H1 (cell line): ENCODE data around the gene OXLD1.

ENCODE experiments used
- BRCA1 ChIP-seq: IDR thresholded peaks from 2 replicates; pipeline ENCODE4 v1.6.1; 2012; ENCODE audit warnings: low read depth, low read length, improper control_type of control experiment
- EP300 ChIP-seq, 2 experiments: IDR thresholded peaks; 1 replicate in 1 of 2; 2 replicates in 1 of 2; pipeline ENCODE4 v1.6.1; 2011 to 2012; ENCODE audit warnings: low read depth in 2 of 2, low read length in 2 of 2, mild to moderate bottlenecking in 2 of 2, borderline replicate concordance in 1 of 2, inconsistent platforms in 1 of 2, moderate library complexity in 1 of 2
- EZH2 ChIP-seq: fragments of 200-600 bp; sonication (generic); IDR thresholded peaks from 2 replicates; pipeline ENCODE4 v1.7.1; 2012; ENCODE audit warnings: low read depth, mild to moderate bottlenecking, moderate library complexity, low read length, inconsistent platforms; ENCODE audit not compliant: severe bottlenecking
- MAFK ChIP-seq: IDR thresholded peaks from 2 replicates; pipeline ENCODE4 v1.6.1; 2012; ENCODE audit warnings: low read depth, mild to moderate bottlenecking, improper control_type of control experiment, low read length
- MAX ChIP-seq: IDR thresholded peaks from 2 replicates; pipeline ENCODE4 v1.6.1; 2012; ENCODE audit warnings: inconsistent platforms
- TF ChIP-seq, protein P1 (sequence below), 3 experiments: IDR thresholded peaks; 1 replicate in 2 of 3; 2 replicates in 1 of 3; pipeline versions ENCODE4 v1.5.1 to v1.6.1; 2011; ENCODE audit warnings: low read length in 3 of 3, mild to moderate bottlenecking in 3 of 3, inconsistent platforms in 2 of 3, low read depth in 1 of 3, moderate library complexity in 1 of 3; ENCODE audit not compliant: insufficient read depth in 1 of 3; ENCODE audit errors: control extremely low read depth in 1 of 3

- TF ChIP-seq MAFK (no peak), EP300 (IDR thresholded peaks at IDR 0.05; ENCODE audit: borderline replicate concordance in 1 of 2, low read depth in 2 of 2, low read length in 2 of 2) (no peak), EZH2 (no peak), MAX (no peak), BRCA1 (no peak)
- TF ChIP-seq, protein P1, sequence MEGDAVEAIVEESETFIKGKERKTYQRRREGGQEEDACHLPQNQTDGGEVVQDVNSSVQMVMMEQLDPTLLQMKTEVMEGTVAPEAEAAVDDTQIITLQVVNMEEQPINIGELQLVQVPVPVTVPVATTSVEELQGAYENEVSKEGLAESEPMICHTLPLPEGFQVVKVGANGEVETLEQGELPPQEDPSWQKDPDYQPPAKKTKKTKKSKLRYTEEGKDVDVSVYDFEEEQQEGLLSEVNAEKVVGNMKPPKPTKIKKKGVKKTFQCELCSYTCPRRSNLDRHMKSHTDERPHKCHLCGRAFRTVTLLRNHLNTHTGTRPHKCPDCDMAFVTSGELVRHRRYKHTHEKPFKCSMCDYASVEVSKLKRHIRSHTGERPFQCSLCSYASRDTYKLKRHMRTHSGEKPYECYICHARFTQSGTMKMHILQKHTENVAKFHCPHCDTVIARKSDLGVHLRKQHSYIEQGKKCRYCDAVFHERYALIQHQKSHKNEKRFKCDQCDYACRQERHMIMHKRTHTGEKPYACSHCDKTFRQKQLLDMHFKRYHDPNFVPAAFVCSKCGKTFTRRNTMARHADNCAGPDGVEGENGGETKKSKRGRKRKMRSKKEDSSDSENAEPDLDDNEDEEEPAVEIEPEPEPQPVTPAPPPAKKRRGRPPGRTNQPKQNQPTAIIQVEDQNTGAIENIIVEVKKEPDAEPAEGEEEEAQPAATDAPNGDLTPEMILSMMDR (IDR thresholded peaks at IDR 0.05; ENCODE audit: control extremely low read depth in 1 of 3, insufficient read depth in 1 of 3, low read depth in 1 of 3, low read length in 3 of 3): no peak
Observed at GRCh38 chr17:81648013-81648706, 18.2 kb downstream of the OXLD1 start.
